ENCODE data around the gene POR.

POR gene

DNA sequence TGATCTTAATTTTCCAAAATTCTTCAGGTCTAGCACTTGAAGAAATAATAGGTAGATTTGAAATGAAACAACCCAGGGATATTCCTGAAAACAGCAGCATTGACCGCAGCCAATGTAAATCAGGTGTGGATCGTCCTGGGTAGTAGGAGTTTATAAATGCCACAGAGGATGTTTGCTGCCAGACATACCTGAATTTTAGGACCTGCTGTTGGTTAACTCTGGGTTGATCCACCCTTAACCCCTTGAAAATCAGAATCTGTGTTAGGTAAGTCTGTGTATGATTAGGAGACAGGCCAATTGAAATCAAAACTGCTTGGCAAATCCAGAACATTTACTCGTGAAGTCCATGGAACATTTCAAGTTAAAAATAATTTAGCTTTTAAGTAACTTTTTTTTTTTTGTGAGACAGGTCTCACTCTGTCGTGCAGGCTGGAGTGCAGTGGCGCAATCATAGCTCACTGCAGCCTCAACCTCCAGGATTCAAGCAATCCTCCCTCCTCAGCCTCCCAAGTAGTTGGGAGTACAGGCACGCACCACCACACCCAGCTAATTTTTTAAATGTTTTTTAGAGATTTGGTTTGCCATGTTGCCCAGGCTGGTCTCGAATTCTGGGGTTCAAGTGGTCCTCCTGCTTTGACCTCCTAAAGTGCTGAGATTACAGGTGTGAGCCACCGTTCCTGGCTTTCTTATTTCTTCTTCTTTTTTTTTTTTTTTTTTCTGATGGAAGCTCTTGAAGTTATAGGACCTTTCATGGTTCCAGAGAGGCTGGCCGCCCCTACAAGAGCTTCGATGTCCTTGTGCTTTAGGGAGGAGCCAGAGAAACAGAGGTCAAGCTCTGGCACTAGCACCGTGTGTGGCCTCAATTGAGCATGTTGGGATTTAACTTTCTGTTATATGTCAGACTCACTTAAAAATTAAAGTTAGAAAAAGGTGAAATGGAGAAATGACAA, 2.0 kb downstream of the POR start:
- no peak for DNase-seq (ENCODE audit: low spot score)

DNA sequence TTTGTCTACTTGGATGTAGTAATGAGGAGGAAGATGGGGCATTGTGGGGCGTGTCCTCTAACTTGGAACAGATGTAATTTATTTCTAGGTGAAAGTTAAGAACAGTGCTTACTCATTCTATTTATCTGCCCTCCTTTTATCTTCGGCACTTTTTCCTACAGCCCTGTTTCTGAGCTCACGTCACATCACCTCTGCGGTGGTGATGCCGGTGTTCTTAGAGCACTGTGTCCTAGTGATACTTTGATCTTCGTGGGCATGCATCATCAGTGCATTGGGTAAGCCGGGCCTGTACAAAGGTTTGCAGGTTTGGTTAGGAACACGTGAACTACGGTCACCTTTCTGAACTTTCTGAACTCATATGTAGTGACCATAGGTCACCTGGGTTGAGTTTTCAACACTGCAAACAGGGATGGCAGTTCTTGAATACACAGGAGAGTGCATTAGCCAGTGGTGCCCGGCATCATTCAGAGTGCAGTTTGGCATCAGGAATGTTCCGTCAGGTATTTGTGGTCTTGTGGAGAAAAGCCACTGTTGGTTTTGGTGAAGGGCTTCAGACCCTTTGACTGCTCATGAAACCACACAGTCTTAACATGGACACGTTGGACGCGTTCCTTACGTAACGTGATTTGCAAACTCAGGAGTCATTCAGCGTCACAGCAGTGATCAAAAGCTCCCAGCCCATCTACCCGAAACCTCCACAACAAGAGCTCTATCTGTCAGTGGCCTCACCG, 5.6 kb downstream of the POR start:
- DNase-seq (ENCODE audit: low spot score): no peak

- DNase-seq (ENCODE audit: low spot score): no peak
Measured at GRCh38 chr7:75921479-75921878, 6.5 kb downstream of the POR start.

GRCh38 chr7:75922966-75923603, 8.1 kb downstream of the POR start:
- no peak for DNase-seq (ENCODE audit: low spot score)

- DNase-seq (ENCODE audit: low spot score): no peak
Measured at GRCh38 chr7:75924256-75924655, 9.3 kb downstream of the POR start.

GRCh38 chr7:75924889-75925288, 9.9 kb downstream of the POR start:
- DNase-seq (ENCODE audit: low spot score): no peak

DNA sequence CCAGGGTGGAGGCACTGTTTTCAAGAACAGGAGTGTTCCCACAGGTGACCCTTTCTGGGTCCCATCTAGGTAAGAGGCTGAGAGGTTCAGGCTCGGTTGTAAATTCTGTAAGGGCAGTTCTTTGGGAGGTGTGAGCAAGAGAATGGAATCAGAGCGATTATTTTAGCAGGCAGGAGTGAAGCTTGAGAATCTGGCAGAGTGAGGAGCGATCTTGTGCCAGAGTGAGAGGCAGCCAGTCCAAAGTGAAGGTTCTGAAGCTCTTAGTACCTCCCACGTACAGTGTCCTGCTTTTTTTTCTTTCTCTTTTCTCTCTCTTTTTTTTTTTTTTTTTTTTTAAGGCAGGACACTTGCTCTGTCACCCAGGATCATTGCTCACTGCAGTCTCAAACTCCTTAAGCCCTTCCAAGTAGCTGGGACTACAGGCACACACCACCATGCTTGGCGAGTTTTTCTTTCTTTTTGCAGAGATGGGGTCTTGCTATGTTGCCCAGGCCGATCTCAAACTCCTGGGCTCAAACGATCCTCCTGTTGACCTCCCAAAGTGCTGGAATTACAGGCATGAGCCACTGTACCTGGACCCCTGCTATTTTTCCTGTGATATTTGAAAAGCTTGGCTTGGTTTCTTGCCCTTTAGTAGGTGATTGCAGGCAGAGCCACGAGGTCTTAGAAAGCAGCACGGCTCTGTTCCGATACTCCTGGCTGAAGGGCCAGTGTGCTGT, 10.9 kb downstream of the POR start:
- no peak for DNase-seq (ENCODE audit: low spot score)

- DNase-seq (ENCODE audit: low spot score): no peak
Measured at GRCh38 chr7:75928568-75928914, 13.6 kb downstream of the POR start.

GRCh38 chr7:75931680-75932079, 16.7 kb downstream of the POR start:
- no peak for DNase-seq (ENCODE audit: low spot score)

- no peak for DNase-seq (ENCODE audit: low spot score)
Measured at GRCh38 chr7:75937958-75938786, 23.2 kb downstream of the POR start.

- no peak for DNase-seq (ENCODE audit: low spot score)
Measured at GRCh38 chr7:75938921-75939320, 24.0 kb downstream of the POR start.

DNA sequence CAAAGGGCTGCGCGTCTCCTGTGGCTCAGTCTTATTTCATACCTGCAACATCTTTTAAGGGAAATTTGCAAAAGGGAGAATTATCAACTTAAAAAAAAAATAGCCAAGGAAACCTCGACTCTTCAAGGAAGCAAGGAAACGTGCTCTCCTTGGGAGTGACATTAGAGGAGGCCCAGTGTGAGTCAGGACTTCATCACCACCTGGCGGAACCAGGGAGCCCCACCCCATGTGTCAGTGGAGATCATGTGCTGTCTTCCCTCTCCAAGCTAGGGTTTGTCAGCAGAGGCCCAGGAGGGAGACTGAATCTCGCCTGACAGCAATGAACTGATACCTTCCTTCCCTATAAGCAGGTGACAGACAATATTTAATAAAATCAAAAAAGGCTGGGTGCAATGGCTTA, 28.9 kb downstream of the POR start:
- no peak for DNase-seq (ENCODE audit: low spot score)

GRCh38 chr7:75944507-75944906, 29.6 kb downstream of the POR start:
- DNase-seq (ENCODE audit: low spot score): no peak

DNA sequence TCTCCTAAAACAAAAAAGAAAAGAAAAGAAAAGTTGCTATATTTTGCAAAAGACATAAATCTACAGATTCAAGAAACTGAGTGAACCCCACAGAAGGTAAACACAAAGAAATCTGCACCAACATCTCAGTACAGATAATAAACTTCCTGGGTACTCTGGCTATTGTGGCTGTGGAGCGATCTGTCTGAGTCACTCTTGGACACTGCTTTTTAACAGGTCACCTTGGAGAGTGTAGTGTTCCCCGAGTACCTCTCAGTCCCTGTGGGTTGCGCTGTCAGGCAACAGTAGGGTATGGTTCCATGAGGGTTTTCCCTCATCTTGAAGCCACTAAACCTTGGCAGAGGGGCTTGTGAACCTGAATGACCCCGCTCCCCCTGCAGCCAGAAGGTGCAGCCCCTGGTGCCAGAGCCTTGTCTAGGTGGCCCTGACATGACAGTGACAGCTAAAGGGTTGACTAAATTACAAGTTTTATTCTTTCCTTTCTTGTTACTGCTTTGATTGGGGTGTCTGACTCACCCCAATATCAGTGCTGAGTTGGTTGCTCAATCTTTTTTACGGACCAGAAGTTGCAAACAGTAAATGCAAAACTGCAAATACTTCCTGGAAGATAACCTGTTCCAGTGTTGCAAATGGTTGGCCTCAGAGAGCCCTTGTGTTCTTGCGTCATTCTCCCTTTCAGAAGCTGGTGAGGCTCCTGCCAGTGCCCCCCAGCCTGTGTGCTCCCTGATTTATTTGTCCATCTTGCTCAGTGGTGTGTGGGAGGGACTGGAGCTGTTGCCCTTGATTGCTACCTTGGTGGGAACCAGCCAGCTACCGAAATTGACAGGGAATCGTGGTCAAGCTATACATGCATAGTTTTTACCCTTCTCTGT, 30.6 kb downstream of the POR start:
- DNase-seq (ENCODE audit: low spot score): no peak

- DNase-seq (ENCODE audit: low spot score): no peak
Measured at GRCh38 chr7:75946207-75946855, 31.4 kb downstream of the POR start.

DNA sequence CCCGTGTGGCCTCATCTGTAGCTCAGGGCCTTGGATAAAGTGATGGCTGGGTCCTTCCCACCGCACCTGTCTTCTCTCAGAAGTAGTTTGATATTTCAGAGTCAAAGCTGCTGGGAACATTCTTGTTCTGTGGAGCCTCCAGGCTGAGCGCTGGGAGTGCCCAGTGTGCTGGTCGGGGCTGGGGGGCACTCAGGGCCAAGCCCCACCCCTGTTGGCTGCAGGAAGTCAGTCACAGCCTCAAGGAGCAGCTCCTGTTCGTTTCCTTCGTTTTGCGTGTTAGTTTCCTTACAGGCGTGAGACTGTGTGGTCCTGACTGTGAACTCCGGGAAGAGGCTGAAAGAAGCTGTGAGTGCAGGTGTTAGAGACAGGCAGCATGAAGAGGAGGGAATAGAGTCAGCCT, 33.2 kb downstream of the POR start:
- no peak for DNase-seq (ENCODE audit: low spot score)

DNA sequence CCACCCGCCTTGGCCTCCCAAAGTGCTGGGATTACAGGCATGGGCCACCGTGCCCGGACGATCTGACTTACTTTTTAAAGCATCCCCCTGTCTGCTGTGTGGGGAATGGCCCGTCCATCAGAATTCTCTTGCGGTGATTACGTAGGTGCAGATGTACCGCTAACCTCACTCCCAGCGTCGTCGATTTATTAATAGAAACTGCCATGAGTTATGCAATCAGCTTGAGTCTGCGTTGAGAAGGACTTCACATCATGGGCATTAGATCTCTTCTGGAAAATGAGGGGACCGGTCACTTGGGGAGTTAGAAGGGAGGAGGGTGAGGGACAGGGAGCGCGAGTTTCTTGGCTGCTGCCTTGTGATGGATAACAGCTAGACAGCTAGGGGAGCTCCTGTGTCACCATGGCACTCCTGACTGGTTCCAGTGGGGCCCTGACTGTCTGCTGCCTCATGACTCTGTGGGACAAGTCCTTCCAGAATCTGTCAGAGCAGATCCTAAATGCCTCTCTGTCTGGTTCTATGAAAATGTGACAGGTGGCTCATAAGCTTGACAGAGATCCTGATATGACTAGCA, 35.2 kb downstream of the POR start:
- no peak for DNase-seq (ENCODE audit: low spot score)

- no peak for DNase-seq (ENCODE audit: low spot score)
Measured at GRCh38 chr7:75951506-75951905, 36.6 kb downstream of the POR start.

DNA sequence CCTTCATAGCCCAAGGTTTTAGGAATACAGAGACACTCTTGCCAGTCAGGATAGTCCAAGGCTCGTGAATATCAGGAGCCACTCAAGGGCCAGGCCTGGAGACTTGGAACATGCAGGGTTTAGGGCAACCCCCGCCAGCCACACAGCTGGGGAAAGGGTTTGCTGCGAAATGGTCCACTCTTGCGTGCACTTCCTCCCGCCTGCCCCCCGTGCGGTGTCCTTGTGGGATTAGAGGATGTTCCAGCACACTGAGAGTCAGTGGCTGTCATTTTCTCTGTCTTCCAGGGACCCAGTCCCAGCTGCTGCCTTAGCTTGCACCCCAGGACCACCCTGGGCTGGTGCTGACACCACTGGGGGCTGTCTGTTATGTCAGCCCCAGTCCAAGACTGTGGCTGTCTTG, 38.5 kb downstream of the POR start:
- no peak for DNase-seq (ENCODE audit: low spot score)

DNA sequence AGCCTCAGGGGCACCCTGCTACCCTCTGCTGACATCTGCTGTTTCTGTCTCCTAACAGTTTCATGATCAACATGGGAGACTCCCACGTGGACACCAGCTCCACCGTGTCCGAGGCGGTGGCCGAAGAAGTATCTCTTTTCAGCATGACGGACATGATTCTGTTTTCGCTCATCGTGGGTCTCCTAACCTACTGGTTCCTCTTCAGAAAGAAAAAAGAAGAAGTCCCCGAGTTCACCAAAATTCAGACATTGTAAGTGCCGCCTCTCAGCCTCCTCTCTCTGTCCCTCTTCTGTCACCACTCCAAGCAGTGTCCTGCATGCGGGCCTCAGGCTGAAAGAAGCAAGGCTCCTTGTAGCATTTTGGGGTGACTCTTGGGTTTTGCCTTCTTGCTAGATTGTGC, 39.0 kb downstream of the POR start:
- DNase-seq (ENCODE audit: low spot score): no peak
